ENCODE results near the gene DLG2. TPM values are rescaled to one million over a fixed set of nuclear protein-coding genes. Genes with fewer than 3 reads are reported as not detected.
"Not testable (repeated sequence)": the region's sequence is repeated elsewhere in the genome, so short reads cannot be mapped to it uniquely, and the experiment has no call there.

DLG2 gene
- polyA plus RNA-seq, 4 donors, result 10.8 to 15.6 (median 12.2) TPM

DNA sequence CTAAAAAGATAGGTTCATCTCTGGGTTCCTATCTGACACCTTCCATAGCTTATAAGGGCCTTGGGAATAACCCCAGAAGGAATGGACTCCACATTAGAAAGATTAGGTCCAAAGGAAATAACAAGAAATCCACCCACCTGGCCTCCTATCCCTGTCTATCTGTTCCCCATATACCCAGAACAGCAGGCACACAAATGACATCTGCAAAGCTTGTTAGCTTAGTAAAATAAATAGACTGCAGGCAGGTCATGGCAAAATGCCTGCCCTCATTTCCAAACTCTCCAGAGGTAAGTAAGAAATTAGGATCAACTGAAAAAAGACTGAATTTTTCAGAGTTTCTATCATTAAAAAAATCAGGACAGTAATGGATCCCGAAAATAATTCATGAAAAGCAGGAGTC is 489.5 kb downstream of the DLG2 start:
- no peak for DNase-seq (ENCODE audit: low read depth in 4 of 4, low spot score in 2 of 4)

DNA sequence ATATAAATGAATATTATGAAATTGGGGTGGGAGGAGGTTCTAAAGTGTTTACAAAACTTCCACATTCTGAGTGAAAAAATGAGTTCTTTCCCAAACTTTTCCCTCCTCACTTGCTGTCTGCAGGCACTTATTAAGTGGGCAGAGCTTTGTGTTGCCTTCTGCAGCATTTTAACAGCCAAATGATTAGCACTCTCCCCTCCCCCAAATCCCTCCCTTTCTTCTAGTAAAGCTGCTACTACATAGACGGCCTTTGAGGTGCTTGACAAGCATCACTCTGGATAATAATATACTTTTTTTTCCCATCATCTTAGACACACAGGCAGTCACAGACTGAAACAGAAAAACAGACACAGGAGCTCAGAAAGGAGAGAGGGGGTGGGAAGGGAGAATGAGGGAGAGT is 493.5 kb downstream of the DLG2 start:
- no peak for DNase-seq (ENCODE audit: low read depth in 4 of 4, low spot score in 2 of 4)

DNA sequence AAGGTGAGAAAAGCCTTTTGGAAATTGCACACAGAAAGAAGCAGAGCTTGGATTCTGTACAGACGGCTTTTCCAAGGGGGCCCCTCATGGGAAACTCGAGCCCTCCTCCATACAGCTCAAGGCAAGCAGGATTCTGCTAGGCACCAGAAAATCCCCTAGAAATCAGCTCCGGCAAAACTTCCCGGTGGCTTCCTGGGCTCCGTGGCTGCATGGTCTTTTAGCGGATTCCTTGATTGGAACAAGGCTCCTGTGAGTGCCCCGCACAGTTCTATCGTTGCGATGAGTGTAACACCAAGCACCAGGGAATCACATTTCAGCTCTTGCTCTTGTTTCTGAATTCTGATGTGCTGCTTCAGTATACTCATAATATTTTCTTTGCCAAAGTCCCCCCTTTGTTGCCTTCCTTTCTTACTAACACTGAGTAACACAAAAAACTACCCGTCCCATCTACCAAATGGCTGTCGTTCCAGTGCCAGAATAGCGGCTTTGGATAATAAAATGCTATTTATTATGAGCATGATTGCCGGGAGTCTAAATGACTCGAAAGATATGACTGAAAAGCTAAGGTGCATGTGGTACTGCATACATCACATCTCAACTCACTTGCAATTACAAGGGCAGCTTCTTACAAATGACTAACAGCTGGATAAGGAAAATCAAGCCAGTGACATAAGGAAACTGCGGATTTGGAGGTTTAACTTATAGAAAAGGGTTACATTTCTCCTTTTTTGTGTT is 494.1 kb downstream of the DLG2 start:
- peak in 3 of 4 donors; percentile 10 to 20 (median 11) for DNase-seq (ENCODE audit: low read depth in 4 of 4, low spot score in 2 of 4)

DNA sequence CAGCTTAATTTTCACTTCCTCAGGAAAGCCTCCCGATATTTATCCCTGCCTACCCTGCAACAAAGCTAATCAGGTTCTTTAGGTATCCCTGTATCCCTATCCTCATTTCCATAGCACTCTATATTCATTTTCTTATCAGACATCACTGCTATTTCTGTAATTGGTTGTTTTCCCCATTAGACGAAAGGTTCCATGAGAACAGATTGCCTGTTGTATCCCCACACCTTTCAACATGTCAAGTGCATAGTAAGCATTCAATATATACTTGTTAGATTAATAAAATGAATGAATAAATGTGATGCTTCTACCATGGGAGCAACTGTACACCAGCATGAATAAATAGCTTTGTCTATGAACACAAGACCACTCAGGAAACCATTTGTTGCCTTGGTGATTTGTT is 499.8 kb downstream of the DLG2 start:
- no peak for DNase-seq (ENCODE audit: low read depth in 4 of 4, low spot score in 2 of 4)

DNA sequence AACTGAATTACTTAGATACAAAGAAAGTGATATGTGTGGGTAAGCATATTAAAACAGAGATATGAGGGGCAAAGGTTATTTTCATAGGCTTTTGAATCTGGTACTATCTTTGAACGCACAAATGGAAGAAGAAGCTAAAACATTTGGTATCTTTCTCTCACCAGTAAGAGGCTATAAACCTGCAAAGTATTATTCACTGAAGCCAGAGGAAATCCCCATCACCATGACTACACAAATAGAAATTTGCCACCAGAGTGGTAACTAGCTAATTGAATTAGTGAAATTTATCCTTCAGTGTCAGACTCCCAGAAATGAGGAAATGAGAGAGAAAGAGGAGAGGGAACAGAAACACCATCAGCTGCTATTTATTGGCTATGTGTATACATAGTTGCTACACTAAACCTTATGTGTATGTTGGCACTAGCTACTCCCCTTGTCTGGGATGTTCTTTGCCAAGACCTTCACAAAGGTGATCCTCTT is 503.4 kb downstream of the DLG2 start:
- DNase-seq (ENCODE audit: low read depth in 4 of 4, low spot score in 2 of 4), result no peak

DNA sequence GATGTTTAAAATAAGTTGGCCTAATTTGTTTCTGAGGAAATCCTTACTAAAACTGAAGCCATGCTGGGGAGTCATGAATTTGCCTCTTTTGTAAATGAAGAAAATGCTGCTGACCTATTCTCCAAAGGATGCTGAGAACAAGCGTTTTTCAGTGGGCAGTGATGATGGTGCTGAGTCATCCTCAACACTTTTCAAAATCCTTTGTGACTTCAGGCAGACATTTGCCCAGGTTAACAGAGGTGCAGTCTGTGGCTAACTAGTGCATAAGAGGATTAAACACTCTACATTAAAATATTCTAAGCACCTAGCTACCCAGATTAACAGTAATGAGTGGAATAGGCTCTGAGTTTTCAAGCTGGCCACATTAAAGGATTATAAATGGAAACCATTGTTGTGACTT is 509.0 kb downstream of the DLG2 start:
- DNase-seq (ENCODE audit: low read depth in 4 of 4, low spot score in 2 of 4), result no peak

DNA sequence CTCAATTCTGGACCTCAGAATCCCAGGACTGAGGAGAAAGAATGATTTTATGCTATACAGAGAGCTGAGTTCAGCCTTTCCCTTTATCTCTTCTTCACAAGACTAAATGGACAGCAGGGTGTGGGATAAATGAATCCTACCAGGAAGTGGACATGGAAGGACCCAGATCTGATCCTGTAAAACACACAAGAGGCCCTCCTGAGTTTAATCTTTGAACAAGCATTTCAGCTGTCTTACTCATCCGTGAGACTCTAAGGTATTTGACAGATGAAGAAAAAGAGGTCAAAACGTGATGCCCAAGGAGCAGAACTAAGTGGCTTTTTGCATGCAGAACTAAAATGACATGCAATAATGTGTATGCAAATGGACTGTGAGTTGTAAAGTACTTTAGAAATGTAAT is 511.3 kb downstream of the DLG2 start:
- DNase-seq (ENCODE audit: low read depth in 4 of 4, low spot score in 2 of 4), result no peak

DNA sequence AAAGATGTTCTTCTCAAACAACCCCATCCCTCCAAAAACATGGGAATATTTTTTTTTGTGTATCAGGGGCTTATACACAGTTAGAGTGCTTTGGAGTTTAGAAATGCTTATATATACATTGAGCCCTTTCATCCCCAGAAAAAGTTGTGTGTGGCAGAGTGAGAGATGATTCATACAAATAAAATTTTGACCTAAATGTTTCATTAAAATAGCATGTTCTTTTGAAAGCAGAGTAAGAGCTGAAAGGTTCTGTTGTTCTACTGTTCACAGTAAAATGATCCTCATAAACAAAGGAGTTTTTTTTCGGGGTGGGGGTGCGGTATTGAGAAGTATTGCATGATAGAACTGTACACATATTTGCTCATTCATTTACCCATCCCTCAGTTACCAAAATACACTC is 512.4 kb downstream of the DLG2 start:
- no peak for DNase-seq (ENCODE audit: low read depth in 4 of 4, low spot score in 2 of 4)

DNA sequence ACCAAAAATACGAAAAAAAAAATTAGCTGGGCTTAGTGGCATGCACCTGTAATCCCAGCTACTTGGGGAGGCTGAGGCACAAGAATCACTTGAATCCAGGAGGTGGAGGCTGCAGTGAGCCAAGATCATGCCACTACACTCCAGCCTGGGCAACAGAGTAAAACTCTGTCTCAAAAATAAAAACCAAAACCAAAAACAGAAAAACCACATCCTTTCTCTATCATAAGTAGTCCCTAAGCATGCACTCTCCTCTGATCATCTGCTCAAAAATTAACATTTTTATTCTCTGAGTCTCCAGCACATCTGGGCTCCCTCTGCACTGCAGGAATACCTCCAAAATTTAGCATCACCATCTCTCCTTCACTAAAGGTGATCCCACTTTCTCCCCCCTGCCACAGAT is 516.9 kb downstream of the DLG2 start:
- not testable (repeated sequence) for DNase-seq (ENCODE audit: low read depth in 4 of 4, low spot score in 2 of 4)

DNA sequence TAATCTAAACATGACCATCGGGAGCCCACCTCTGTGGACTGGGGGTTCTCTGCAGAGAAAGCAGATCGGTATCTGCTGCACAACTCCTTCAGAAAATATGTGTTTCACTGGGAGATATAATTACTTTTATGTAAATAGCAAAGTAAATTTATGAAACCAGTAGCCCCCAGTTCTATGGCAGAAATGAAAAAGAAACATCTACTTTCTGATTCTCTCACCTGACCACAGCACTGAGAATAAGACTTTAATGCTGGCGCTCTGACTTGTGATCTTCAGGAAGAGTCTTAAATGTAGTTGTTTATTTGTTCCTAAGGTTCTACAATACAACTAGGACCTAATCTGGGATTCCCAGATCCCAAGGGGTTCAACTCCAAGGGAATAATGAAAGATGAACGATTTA is 518.0 kb downstream of the DLG2 start:
- no peak for DNase-seq (ENCODE audit: low read depth in 4 of 4, low spot score in 2 of 4)

DNA sequence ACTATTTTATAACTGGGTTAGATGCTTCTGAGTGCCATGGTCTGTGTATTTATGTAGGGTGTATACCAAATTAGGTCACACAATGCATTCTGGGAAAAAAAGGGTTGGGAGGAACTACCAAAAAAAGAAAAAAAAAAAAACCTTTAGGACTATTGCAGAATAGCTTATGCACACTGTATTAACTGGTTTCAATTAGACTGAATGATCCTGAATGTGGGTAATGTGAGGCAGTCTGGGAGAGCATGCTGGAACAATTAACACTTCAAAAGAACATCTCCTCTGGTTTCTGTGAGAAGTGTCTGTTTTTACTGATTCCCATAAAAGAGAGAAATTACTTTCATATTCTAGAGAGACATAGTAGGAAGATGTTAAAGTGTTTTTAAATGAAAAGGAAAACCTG is 521.3 kb downstream of the DLG2 start:
- no peak for DNase-seq (ENCODE audit: low read depth in 4 of 4, low spot score in 2 of 4)

DNA sequence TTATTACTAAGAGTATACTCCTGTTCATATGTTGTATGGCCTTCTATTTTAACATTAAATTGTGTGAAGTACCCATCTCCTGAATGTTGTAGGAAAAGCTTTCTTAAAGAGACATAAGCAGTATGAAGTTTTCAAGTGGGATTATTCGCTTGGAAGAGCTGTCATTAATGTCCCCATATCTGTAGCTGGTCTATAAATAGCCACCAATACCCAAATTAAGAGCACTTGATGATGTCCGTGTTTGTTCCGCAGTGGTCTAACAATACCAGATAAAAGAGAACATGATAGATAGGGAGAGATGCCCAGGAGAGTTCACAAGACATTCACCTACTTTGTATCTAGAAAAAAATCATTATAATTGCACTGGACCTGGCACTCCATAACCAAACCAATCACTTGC is 527.6 kb downstream of the DLG2 start:
- DNase-seq (ENCODE audit: low read depth in 4 of 4, low spot score in 2 of 4), result no peak

DNA sequence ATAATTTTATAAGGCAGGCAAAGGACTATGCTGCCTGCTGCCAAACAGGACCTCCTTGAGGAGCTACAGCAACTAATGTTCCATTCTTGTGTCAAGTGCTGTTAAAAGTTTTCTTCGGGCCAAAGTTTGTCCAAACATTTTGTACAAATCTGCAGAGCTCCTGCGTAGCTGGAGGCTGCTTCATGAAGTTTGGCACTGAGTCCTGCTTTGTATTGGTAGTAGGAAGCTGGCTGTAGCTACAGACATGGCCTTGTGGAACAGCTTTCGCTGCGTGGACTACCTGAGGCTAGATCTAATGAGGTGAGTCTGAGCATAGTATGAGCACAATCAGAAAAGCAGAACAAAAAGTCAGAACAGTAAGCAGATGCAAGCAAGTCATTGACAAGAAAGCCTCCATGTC is 528.1 kb downstream of the DLG2 start:
- DNase-seq (ENCODE audit: low read depth in 4 of 4, low spot score in 2 of 4), result no peak

DNA sequence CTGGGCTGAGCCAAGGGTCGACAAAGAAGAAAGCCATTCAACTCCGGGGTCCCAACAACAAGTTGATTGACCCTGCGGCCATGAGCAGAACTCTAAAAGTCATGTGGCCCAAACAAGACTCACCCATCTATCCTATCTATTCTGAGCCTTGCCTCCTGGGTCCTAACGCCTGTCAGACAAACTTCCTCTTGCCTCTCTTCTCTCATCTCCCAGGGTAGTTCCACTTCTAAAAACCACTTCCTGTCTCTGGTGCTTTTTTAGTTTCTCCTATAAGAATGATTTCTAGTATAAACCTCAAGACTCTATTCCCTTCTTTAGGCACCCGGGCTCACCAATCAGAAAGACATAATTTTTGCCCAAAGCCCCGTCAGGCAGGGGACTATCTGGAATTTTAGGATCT is 530.2 kb downstream of the DLG2 start:
- DNase-seq (ENCODE audit: low read depth in 4 of 4, low spot score in 2 of 4), result no peak

DNA sequence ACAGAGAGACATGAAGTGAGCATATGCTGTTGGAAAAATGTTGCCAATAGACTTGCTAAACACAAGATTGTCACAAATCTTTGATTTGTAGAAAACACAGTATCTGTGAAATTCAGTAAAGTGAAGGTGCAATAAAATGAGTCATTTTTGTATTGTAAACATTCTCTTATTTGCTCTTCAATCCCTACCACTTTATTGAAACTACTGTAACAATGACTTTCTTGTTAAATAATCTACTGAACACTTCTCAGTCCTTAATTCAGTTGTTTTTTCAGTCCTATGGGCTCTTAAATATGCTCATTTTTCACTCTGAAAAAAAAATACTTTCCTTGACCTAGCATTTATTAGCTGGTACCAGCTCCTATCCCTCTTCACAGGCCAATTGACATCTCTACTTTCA is 531.9 kb downstream of the DLG2 start:
- no peak for DNase-seq (ENCODE audit: low read depth in 4 of 4, low spot score in 2 of 4)

DNA sequence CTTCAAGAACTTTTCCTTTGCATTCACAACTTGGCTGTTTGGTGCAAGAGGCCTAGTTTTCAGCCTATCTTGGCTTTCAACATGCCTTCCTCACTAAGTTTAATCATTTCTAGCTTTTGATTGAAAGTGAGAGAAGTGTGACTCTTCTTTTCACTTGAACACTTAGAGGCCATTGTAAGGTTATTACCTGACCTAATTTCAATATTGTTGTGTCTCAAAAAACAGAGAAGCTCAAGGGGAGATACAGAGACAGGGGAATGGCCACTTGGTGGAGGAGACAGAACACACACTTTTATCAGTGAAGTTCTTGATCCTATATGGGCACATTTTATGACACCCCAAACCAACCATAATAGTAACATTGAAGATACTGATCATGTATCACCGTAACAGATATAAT is 532.3 kb downstream of the DLG2 start:
- DNase-seq (ENCODE audit: low read depth in 4 of 4, low spot score in 2 of 4), result no peak

DNA sequence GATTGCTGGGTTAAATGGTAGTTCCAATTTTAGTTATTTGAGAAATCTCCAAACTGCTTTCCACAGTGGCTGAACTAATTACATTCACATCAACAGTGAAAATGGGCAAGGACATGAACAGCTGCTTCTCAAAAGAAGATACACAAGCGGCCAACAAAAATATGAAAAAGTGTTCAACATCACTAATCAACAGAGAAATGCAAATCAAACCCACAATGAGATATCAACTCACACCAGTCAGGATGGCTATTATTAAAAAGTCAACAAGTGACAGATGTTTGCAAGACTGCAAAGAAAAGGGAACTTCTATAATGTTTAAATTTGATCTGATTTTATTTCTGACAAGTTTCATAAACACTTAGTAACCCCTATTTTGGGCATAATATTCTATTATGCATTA is 537.5 kb downstream of the DLG2 start:
- DNase-seq (ENCODE audit: low read depth in 4 of 4, low spot score in 2 of 4), result no peak

DNA sequence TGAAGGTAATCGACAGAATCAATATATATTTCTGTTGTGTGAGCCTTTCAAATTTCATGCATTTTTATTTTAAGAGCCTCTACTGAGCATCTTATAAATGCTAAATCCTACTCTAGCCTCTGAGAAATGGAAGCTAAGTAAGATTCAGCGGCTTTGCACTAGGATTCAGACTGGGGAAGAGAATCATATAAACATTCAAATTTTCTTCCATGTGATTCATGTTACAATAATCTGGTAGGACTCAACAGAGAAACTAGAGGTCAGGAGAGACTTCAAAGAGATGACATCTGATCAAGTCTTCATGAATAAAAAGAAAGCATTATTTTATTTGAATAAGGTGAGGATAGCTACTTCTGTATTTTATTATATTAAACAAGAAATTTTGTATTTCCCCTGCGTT is 538.9 kb downstream of the DLG2 start:
- no peak for DNase-seq (ENCODE audit: low read depth in 4 of 4, low spot score in 2 of 4)

DNA sequence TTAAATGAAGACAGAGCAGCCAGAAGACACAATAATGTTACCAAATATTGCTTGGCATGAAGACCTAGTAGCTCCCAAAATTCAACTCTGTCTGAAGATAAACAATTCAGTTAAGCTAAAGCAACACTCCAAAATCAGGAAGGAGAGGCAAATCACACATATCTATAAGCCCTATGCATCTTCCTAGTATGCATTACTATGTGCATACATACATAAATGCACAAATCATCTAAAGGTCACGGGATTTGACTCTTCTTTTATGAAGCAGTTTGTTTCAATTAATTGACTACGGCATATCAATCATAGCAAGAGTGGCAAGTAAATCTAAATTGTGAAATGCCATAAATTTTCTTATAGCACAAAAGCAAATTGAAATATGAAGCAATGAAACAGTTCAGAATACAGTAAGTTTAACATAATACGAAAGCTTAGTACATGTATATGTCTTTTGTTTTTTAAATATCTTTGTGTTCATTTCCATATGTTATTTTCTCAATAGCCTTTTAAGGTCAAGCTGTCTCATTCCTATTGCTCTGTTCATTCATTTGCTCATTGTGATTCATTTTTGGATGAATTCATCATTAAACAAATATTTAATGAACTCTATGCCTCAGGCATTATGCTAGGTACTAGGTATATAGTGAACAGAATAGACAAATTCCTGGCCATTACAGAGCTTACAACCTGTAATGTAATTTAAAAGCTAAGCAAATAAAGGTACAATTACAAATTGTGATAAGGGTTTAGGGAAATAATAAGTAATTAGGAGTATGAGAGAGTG is 540.5 kb downstream of the DLG2 start:
- no peak for DNase-seq (ENCODE audit: low read depth in 4 of 4, low spot score in 2 of 4)

DNA sequence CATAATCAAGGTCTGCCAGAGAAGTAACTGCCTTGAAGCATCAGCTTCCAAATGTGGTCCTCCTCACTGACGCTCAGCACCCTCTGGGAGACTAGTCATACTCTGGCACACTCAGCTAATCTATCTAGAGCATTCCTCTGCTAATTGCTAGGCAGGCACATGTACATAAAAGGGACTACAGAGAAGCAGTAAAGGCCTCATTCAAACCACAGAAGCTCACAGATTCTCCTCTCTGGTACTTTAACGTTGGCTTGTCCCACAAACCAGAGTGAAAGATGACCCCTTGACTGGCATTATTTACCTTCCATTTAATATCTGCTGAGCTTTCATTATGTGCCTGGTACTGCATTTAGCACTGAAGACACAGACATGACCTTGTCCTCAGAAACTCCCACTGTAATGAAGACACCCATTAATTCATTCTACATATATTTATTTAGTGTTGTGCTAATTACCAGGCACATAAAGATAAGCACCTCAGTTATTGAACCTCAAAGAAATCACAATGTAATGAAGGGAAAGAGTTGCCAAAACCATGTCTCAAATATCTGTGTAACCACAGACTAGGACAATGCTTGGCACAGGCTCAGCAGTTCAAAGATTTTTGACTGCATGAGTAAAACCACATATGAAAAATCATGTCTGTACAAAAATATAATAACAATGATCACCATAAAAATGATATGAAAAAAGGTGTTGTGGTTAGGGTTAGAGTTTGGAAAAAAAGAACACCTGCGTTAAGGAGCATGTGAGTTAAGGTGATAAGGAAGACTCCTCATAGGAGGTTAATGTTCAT is 550.4 kb downstream of the DLG2 start:
- DNase-seq (ENCODE audit: low read depth in 4 of 4, low spot score in 2 of 4), result no peak

DNA sequence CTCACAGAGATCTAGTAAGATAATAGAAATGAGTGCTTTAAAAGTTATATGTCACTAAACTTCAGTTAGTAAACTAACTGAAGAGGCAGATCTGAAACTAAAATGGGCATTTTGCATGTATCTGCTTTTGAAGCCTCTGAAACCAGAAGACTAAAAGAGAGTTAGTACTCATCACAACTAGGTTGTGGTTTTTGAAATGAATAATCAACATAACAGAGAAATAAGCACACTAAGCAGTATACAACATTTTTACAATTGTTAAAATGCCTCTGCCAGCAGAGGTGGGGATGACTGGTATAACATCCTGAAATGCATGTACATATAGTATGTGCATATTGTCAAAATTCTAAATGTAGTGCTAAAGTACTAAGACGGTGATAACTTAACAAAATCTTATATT is 564.5 kb downstream of the DLG2 start:
- no peak for DNase-seq (ENCODE audit: low read depth in 4 of 4, low spot score in 2 of 4)
